ENCODE measurements around the gene NOL7. TPM values are rescaled to one million over a fixed set of nuclear protein-coding genes. Genes with fewer than 3 reads are reported as not detected.
A peak's percentile ranks its signal among the peaks of the same experiment; 100 is the strongest.

NOL7 gene
- total and polyA plus RNA-seq, 9 of the 15 experiments (the other 6 are each of a cell fraction or from before 2014, with no cell fraction given) = 19.4 to 235 (median 157) TPM

GRCh38 chr6:13614926-13615791 lies at the start of gene NOL7 (continued):
- TF ChIP-seq, protein P1, sequence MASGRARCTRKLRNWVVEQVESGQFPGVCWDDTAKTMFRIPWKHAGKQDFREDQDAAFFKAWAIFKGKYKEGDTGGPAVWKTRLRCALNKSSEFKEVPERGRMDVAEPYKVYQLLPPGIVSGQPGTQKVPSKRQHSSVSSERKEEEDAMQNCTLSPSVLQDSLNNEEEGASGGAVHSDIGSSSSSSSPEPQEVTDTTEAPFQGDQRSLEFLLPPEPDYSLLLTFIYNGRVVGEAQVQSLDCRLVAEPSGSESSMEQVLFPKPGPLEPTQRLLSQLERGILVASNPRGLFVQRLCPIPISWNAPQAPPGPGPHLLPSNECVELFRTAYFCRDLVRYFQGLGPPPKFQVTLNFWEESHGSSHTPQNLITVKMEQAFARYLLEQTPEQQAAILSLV (tag; IDR thresholded peaks at IDR 0.05) = no peak
- TF ChIP-seq PTRF (tag; IDR thresholded peaks at IDR 0.05) (no peak), ZNF282 (CRISPR knock-in tag; IDR thresholded peaks at IDR 0.05) (no peak), ZNF175 (CRISPR knock-in tag; IDR thresholded peaks at IDR 0.05; ENCODE audit: low read depth) (no peak), CHCHD3 (CRISPR knock-in tag; IDR thresholded peaks at IDR 0.05) (peak; percentile 61; the same call in 1 of the 2 replicates), CHD2 (IDR thresholded peaks at IDR 0.05; ENCODE audit: low read depth, low read length) (peak; percentile 61), ZNF431 (CRISPR knock-in tag; IDR thresholded peaks at IDR 0.05) (peak; percentile 85), NCOA1 (IDR thresholded peaks at IDR 0.05; ENCODE audit: low read depth) (no peak; the same call in 1 of the 2 replicates), BACH1 (tag; IDR thresholded peaks at IDR 0.05) (no peak), ZNF444 (CRISPR knock-in tag; IDR thresholded peaks at IDR 0.05) (no peak), LEF1 (IDR thresholded peaks at IDR 0.05) (no peak), BRD9 (IDR thresholded peaks at IDR 0.05; ENCODE audit: low read depth, partially characterized antibody) (no peak), ZNF274 (IDR thresholded peaks at IDR 0.05; ENCODE audit: borderline replicate concordance, low read depth, low read length) (no peak), SP2 (IDR thresholded peaks at IDR 0.05; ENCODE audit: extremely low read depth, low read depth, low read length, poor library complexity, severe bottlenecking) (peak; percentile 94), CTCF (IDR thresholded peaks at IDR 0.05 in 2 of 3, conservative IDR thresholded peaks at IDR 0.05 in 1 of 3; ENCODE audit: insufficient read depth in 2 of 3, low read depth in 1 of 3, low read length in 3 of 3) (peak; percentile 84 to 93 (median 89)), PRMT5 (CRISPR knock-in tag; IDR thresholded peaks at IDR 0.05) (no peak), RAD21 (CRISPR knock-in tag; conservative IDR thresholded peaks at IDR 0.05 in 1 of 2, IDR thresholded peaks at IDR 0.05 in 1 of 2) (peak; percentile 20 to 26; a peak in 3 of 4 replicates), FOS (IDR thresholded peaks at IDR 0.05; ENCODE audit: extremely low read depth, insufficient read length) (no peak), BRD4 (IDR thresholded peaks at IDR 0.05) (peak; percentile 76; the same call in 1 of the 2 replicates), EZH2 (IDR thresholded peaks at IDR 0.05; ENCODE audit: borderline replicate concordance, low read depth, low read length) (no peak), SMARCA4 (IDR thresholded peaks at IDR 0.05) (no peak), RFX1 (IDR thresholded peaks at IDR 0.05) (no peak)
- TF ChIP-seq, protein P2, sequence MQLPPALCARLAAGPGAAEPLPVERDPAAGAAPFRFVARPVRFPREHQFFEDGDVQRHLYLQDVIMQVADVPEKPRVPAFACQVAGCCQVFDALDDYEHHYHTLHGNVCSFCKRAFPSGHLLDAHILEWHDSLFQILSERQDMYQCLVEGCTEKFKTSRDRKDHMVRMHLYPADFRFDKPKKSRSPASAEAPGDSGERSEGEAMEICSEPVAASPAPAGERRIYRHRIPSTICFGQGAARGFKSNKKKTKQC (CRISPR knock-in tag; IDR thresholded peaks at IDR 0.05) = peak; percentile 89
- TF ChIP-seq, protein P3, sequence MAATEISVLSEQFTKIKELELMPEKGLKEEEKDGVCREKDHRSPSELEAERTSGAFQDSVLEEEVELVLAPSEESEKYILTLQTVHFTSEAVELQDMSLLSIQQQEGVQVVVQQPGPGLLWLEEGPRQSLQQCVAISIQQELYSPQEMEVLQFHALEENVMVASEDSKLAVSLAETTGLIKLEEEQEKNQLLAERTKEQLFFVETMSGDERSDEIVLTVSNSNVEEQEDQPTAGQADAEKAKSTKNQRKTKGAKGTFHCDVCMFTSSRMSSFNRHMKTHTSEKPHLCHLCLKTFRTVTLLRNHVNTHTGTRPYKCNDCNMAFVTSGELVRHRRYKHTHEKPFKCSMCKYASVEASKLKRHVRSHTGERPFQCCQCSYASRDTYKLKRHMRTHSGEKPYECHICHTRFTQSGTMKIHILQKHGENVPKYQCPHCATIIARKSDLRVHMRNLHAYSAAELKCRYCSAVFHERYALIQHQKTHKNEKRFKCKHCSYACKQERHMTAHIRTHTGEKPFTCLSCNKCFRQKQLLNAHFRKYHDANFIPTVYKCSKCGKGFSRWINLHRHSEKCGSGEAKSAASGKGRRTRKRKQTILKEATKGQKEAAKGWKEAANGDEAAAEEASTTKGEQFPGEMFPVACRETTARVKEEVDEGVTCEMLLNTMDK (IDR thresholded peaks at IDR 0.05; ENCODE audit: borderline replicate concordance, insufficient read depth, low read depth, low read length, poor library complexity, severe bottlenecking) = peak; percentile 100
